SK-N-SH (cell line): ENCODE measurements around the gene TPM4. TPM values are rescaled to one million over a fixed set of nuclear protein-coding genes. Genes with fewer than 3 reads are reported as not detected.

ENCODE experiments used
- CTCF ChIA-PET: fragments of 300-600, 350-600 bp; formaldehyde crosslinking; extraction: SDS; loops from one replicate; lab custom pipeline; 2021; lab: Yijun Ruan, JAX
- POLR2A ChIA-PET: fragments of 350-600 bp; sonication (Branson Sonifier 250); formaldehyde crosslinking; extraction: SDS; loops from one replicate; lab custom pipeline; 2020; ENCODE audit warnings: antibody characterized with exemption, inconsistent platforms; lab: Yijun Ruan, JAX
- DNase-seq: peaks from one replicate; pipeline ENCODE4 v3.0.0; 2012
- H2AFZ ChIP-seq: fragments of 200-600 bp; sonication (generic); 2 replicates; pipeline ENCODE4 v1.8.1; 2016; ENCODE audit warnings: antibody characterized with exemption, mild to moderate bottlenecking, low read depth
- H3F3A ChIP-seq: fragments of 200-600 bp; sonication (generic); replicated peaks from 2 replicates; pipeline ENCODE3; 2016; ENCODE audit warnings: antibody characterized with exemption, mild to moderate bottlenecking; ENCODE audit not compliant: insufficient read depth
- H3K27ac ChIP-seq, 2 experiments: fragments of 200-500 bp in 1 of 2; fragments of 200-600 bp in 1 of 2; sonication (Bioruptor generic) in 1 of 2; sonication (generic), shearing (Covaris generic) in 1 of 2; 2 replicates each; pipeline versions ENCODE4 v1.5.1 to v1.6.1; 2014 to 2016; ENCODE audit warnings: low read depth in 2 of 2, inconsistent platforms in 1 of 2, low read length in 1 of 2, mild to moderate bottlenecking in 1 of 2, mixed read lengths in 1 of 2
- H3K27me3 ChIP-seq: fragments of 200-600 bp; sonication (generic), shearing (Covaris generic); 2 replicates; pipeline ENCODE4 v1.6.1; 2016; ENCODE audit warnings: mixed run types; ENCODE audit not compliant: insufficient read depth
- H3K36me3 ChIP-seq, 2 experiments: fragments of 200-500 bp in 1 of 2; fragments of 200-600 bp in 1 of 2; sonication (Bioruptor generic) in 1 of 2; sonication (generic) in 1 of 2; replicated peaks in 1 of 2; 2 replicates each; pipeline versions ENCODE3 to v1.5.1; 2014 to 2016; ENCODE audit warnings: low read length in 1 of 2, mild to moderate bottlenecking in 1 of 2; ENCODE audit not compliant: insufficient read depth in 2 of 2, control insufficient read depth in 1 of 2
- H3K4me1 ChIP-seq, 2 experiments: fragments of 200-500 bp in 1 of 2; fragments of 200-600 bp in 1 of 2; sonication (Bioruptor generic) in 1 of 2; sonication (generic), shearing (Covaris generic) in 1 of 2; 2 replicates each; pipeline versions ENCODE4 v1.5.1 to v1.6.1; 2014 to 2016; ENCODE audit warnings: low read depth in 1 of 2, low read length in 1 of 2, mixed run types in 1 of 2; ENCODE audit not compliant: insufficient read depth in 2 of 2, control insufficient read depth in 1 of 2
- H3K4me2 ChIP-seq: fragments of 200-600 bp; sonication (generic), shearing (Covaris generic); 2 replicates; pipeline ENCODE4 v1.6.1; 2017; ENCODE audit warnings: mixed run types
- H3K4me3 ChIP-seq, 2 experiments: fragments of 200-500 bp in 1 of 2; fragments of 200-600 bp in 1 of 2; sonication (Bioruptor generic) in 1 of 2; sonication (generic), shearing (Covaris generic) in 1 of 2; 2 replicates each; pipeline versions ENCODE4 v1.5.1 to v1.8.1; 2014 to 2016; ENCODE audit warnings: low read depth in 2 of 2, inconsistent platforms in 1 of 2, low read length in 1 of 2, mild to moderate bottlenecking in 1 of 2, mixed read lengths in 1 of 2, moderate library complexity in 1 of 2
- H3K79me2 ChIP-seq: fragments of 200-600 bp; sonication (generic); 2 replicates; pipeline ENCODE4 v1.8.1; 2017; ENCODE audit warnings: mild to moderate bottlenecking; ENCODE audit not compliant: insufficient read depth
- H3K9ac ChIP-seq: fragments of 200-600 bp; sonication (generic); 2 replicates; pipeline ENCODE4 v1.6.1; 2017; ENCODE audit warnings: mixed run types
- H3K9me2 ChIP-seq: fragments of 200-600 bp; sonication (generic); 2 replicates; pipeline ENCODE4 v1.6.1; 2017; ENCODE audit warnings: mixed run types
- H3K9me3 ChIP-seq: fragments of 200-600 bp; sonication (generic); 2 replicates; pipeline ENCODE4 v1.6.1; 2017; ENCODE audit warnings: mixed run types, mild to moderate bottlenecking, moderate library complexity
- H4K20me1 ChIP-seq: fragments of 200-600 bp; sonication (generic); 2 replicates; pipeline ENCODE4 v1.6.1; 2017; ENCODE audit warnings: mild to moderate bottlenecking, mixed run types; ENCODE audit not compliant: insufficient read depth
- CTCF ChIP-seq: fragments of 200-600 bp; sonication (generic); IDR thresholded peaks from 2 replicates; pipeline ENCODE4 v1.6.1; 2017; ENCODE audit warnings: antibody characterized with exemption, mild to moderate bottlenecking, moderate library complexity
- ELF1 ChIP-seq: IDR thresholded peaks from 2 replicates; pipeline ENCODE4 v1.4.0; 2012
- EZH2phosphoT487 ChIP-seq: fragments of 200-600 bp; sonication (generic); IDR thresholded peaks from 2 replicates; pipeline ENCODE4 v1.6.1; 2017; ENCODE audit warnings: low read depth, mixed run types, mild to moderate bottlenecking, antibody characterized with exemption, moderate library complexity, borderline replicate concordance
- FOXJ3 ChIP-seq: sonication (generic); formaldehyde crosslinking; IDR thresholded peaks from 2 replicates; pipeline ENCODE4 v1.5.1; 2020; ENCODE audit warnings: mild to moderate bottlenecking, missing genetic modification reagents
- GATA2 ChIP-seq: sonication (generic); formaldehyde crosslinking; IDR thresholded peaks from 2 replicates; pipeline ENCODE4 v1.5.0; 2020; ENCODE audit warnings: mild to moderate bottlenecking, missing genetic modification reagents
- NRF1 ChIP-seq: IDR thresholded peaks from 2 replicates; pipeline ENCODE4 v1.6.1; 2012; ENCODE audit warnings: low read depth, mild to moderate bottlenecking, low read length
- POLR2AphosphoS5 ChIP-seq: IDR thresholded peaks from 2 replicates; pipeline ENCODE4 v1.6.1; 2012; ENCODE audit warnings: low read depth, low read length
- RAD21 ChIP-seq: IDR thresholded peaks from 2 replicates; pipeline ENCODE4 v1.6.1; 2012; ENCODE audit warnings: mild to moderate bottlenecking, low read length
- RCOR1 ChIP-seq: fragments of 150-350 bp; IDR thresholded peaks from 2 replicates; pipeline ENCODE4 v1.6.1; 2017; ENCODE audit warnings: antibody characterized with exemption, low read length
- REST ChIP-seq: IDR thresholded peaks from 2 replicates; pipeline ENCODE4 v1.6.1; 2012; ENCODE audit warnings: mild to moderate bottlenecking, low read depth, low read length, moderate library complexity
- RFX5 ChIP-seq: IDR thresholded peaks from 2 replicates; pipeline ENCODE4 v1.6.1; 2012; ENCODE audit warnings: mild to moderate bottlenecking, improper control_type of control experiment, low read length
- SMC3 ChIP-seq: IDR thresholded peaks from 2 replicates; pipeline ENCODE4 v1.6.1; 2012; ENCODE audit warnings: low read depth, low read length, improper control_type of control experiment
- YY1 ChIP-seq: IDR thresholded peaks from 2 replicates; pipeline ENCODE4 v1.4.0; 2012; ENCODE audit warnings: low read depth, mild to moderate bottlenecking
- WGBS: methylation state at CpG from one replicate; pipeline ENCODE4 v1.1.6; 2017; ENCODE audit warnings: low lambda C conversion rate; 5-methylcytosine and 5-hydroxymethylcytosine counted together
- polyA plus RNA-seq, 3 experiments: library from polyadenylated mRNA; depleted of rRNA; stranded (reverse); fragments of >200 nt; gene quantifications; 2 replicates each; pipeline ENCODE4 v1.2.3, GENCODE V29; 2012
- TF ChIP-seq, protein P1 (sequence below): fragments of 150-350 bp; IDR thresholded peaks from 2 replicates; pipeline ENCODE4 v1.6.1; 2017; ENCODE audit warnings: antibody characterized with exemption, low read length, low read depth, borderline replicate concordance

TPM4 gene
- polyA plus RNA-seq, 1 of the 3 experiments (the other 2 are of a cell fraction), result 440 TPM

GRCh38 chr19:16135430-16136127, 59.3 kb downstream of the TPM4 start:
- Histone ChIP-seq H3K27ac (no peak overlapping the region), H3K4me3 (no peak overlapping the region), H3K79me2 (no peaks in the 10 kb centered on the region), H3K4me1 (no peaks in the 10 kb centered on the region), H3K27me3 (no peaks in the 10 kb centered on the region), H3K9me3 (no peaks in the 10 kb centered on the region), H3K9me2 (no peaks in the 10 kb centered on the region), H3K4me2 (no peak overlapping the region), H3K36me3 (peaks cover 13 to 20% of the 10 kb centered on the region in 2 experiments), H2AFZ (no peak overlapping the region), H3K9ac (no peak overlapping the region), H4K20me1 (no peaks in the 10 kb centered on the region), H3F3A (no peaks in the 10 kb centered on the region)
- TF ChIP-seq REST, result no peak
- no peak for TF ChIP-seq SMC3
- TF ChIP-seq GATA2 (CRISPR knock-in tag), result no peak
- TF ChIP-seq NRF1, result no peak
- TF ChIP-seq RFX5, result no peak
- WGBS, result 98% methylated on average over 4 of the region's 4 CpGs
- ChIA-PET POLR2A (no interaction called here), CTCF (interaction anchor here (1.2 to 1.7 kb wide), 2 partner anchors 10 to 25 kb away, joined by 3 to 4 read pairs; no protein-coding TSS in a partner anchor)
- no peak for DNase-seq

GRCh38 chr19:16136185-16136999, 60.1 kb downstream of the TPM4 start:
- Histone ChIP-seq H3K79me2 (no peaks in the 10 kb centered on the region), H3K9me3 (no peaks in the 10 kb centered on the region), H3K27ac (no peak overlapping the region), H4K20me1 (no peaks in the 10 kb centered on the region), H3K4me2 (no peak overlapping the region), H3K9ac (no peak overlapping the region), H3K4me3 (no peak overlapping the region), H3F3A (no peaks in the 10 kb centered on the region), H2AFZ (no peak overlapping the region), H3K36me3 (peaks cover 5 to 20% of the 10 kb centered on the region in 2 experiments), H3K4me1 (no peaks in the 10 kb centered on the region), H3K27me3 (no peaks in the 10 kb centered on the region), H3K9me2 (no peaks in the 10 kb centered on the region)
- no peak for DNase-seq
- 35% methylated on average over 16 of the region's 16 CpGs for WGBS
- ChIA-PET POLR2A (no interaction called here), CTCF (interaction anchor here (1.1 to 1.2 kb wide), 2 partner anchors 17 to 25 kb away, joined by 3 to 4 read pairs; no protein-coding TSS in a partner anchor)
- TF ChIP-seq REST (no peak), CTCF (no peak), RCOR1 (no peak), EZH2phosphoT487 (no peak), FOXJ3 (CRISPR knock-in tag) (no peak), YY1 (no peak), ELF1 (no peak), POLR2AphosphoS5 (no peak), RAD21 (no peak)
- TF ChIP-seq, protein P1, sequence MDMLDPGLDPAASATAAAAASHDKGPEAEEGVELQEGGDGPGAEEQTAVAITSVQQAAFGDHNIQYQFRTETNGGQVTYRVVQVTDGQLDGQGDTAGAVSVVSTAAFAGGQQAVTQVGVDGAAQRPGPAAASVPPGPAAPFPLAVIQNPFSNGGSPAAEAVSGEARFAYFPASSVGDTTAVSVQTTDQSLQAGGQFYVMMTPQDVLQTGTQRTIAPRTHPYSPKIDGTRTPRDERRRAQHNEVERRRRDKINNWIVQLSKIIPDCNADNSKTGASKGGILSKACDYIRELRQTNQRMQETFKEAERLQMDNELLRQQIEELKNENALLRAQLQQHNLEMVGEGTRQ, result no peak
